ENCODE measurements around the gene MERTK. TPM values are rescaled to one million over a fixed set of nuclear protein-coding genes. Genes with fewer than 3 reads are reported as not detected.

Gene MERTK
- total RNA-seq, 2 experiments from 2014 or later: 0.08 to 0.19 TPM

DNA sequence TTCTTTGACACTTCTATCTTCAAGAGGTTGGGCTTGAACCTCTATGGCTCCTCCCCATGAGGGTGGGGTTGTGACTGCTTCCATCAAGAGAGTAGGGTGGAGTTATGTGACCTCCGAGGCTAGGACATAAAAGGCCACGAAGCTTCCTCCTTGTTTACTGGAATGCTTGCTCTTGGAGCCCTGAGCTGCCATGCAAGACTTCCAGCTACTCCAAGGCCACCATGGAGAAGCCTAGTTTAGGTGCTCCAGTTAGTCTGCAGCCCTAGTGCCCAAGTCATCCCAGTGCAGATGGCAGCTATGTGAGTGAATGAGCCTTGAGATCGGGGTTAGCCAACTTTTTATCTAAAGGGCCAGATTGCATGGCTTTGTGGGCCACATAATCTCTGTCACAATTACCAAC lies 2.4 kb upstream of the MERTK start:
- no peak overlapping the region for H3K27ac ChIP-seq (ENCODE audit: low read depth in 1 of 2, low read length in 2 of 2)
- Mint-ChIP-seq H3K36me3 (ENCODE audit: low read depth) (no peaks in the 10 kb centered on the region), H3K4me3 (peak overlapping the region; percentile 66), H3K27me3 (no peaks in the 10 kb centered on the region), H3K9me3 (no peaks in the 10 kb centered on the region), H3K27ac (no peak overlapping the region), H3K4me1 (ENCODE audit: low read depth) (peaks cover 23% of the 10 kb centered on the region)
- no peak overlapping the region for H3K4me3 ChIP-seq (ENCODE audit: low read length)
- H3K27me3 ChIP-seq (ENCODE audit: control insufficient read depth in 1 of 2, insufficient read depth in 2 of 2, low read length in 2 of 2): peaks cover 7 to 11% of the 10 kb centered on the region in 2 experiments
- peaks cover 0 to 5% of the 10 kb centered on the region in 2 experiments for H3K9me3 ChIP-seq (ENCODE audit: control insufficient read depth in 1 of 2, insufficient read depth in 1 of 2, low read length in 2 of 2)
- DNase-seq (no peak), ATAC-seq (ENCODE audit: poor library complexity) (no peak)
- intact Hi-C loops (cut with DNase I, micrococcal nuclease): no loop called here
- TF ChIP-seq CTCF (IDR thresholded peaks at IDR 0.05): no peak
- ChIA-PET POLR2A (interaction anchor here (0.6 kb wide), 1 partner anchor 8 kb away, joined by 3 read pairs; no protein-coding TSS in a partner anchor), CTCF (interaction anchor here (1.0 kb wide), 1 partner anchor 8 kb away, joined by 3 read pairs; no protein-coding TSS in a partner anchor)
- peaks cover 23% of the 10 kb centered on the region for H3K4me1 ChIP-seq (ENCODE audit: insufficient read depth, low read length)
- H3K36me3 ChIP-seq (ENCODE audit: insufficient read depth, low read length): no peaks in the 10 kb centered on the region

DNA sequence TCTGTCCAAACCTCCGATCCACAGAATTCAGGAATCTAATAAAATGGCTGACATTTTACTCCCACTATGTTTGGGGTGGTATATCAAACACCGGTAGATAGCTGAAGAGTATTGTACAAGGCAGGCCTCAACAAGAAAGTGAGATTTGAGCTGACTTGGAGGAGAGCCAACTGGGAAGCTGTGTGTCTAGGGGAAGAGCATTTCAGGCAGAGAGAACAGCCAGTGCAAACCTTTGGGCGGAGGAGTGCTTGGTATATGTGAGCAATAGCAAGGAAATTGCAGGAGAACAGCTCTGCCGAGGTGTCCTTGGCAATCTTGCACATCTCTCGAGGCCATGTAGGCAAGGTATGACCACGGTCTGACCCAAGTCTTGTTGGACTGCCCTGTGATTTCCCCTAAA lies 1.8 kb upstream of the MERTK start:
- peaks cover 23% of the 10 kb centered on the region for H3K4me1 Mint-ChIP-seq (ENCODE audit: low read depth)
- no peak for DNase-seq

DNA sequence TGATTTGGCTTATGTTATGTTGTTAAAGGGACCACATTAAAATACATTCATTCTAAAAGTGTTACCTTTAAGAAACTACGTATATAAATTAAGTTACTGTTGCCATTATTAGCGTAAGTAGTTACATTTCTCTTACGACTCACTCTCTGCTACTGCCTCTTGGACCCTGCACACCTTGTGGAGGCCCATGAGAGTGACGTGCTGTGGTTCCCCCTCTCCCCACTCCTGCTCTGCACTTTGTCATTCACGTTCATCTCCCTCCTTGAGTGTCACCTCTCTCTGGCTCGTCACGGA lies 830 bp upstream of the MERTK start:
- H3K4me3 Mint-ChIP-seq: peak overlapping the region; percentile 86
- H3K36me3 Mint-ChIP-seq (ENCODE audit: low read depth): no peaks in the 10 kb centered on the region
- ChIA-PET POLR2A (interaction anchor here (1.0 to 1.3 kb wide), 2 partner anchors 10 to 157 kb away, joined by 4 to 6 read pairs; partner anchors contain the start of gene TMEM87B), CTCF (no interaction called here)
- H3K27me3 Mint-ChIP-seq: no peaks in the 10 kb centered on the region
- Histone ChIP-seq H3K27me3 (ENCODE audit: control insufficient read depth in 1 of 2, insufficient read depth in 2 of 2, low read length in 2 of 2) (peaks cover 7 to 11% of the 10 kb centered on the region in 2 experiments), H3K36me3 (ENCODE audit: insufficient read depth, low read length) (no peaks in the 10 kb centered on the region), H3K27ac (ENCODE audit: low read depth in 1 of 2, low read length in 2 of 2) (no peak overlapping the region), H3K9me3 (ENCODE audit: control insufficient read depth in 1 of 2, insufficient read depth in 1 of 2, low read length in 2 of 2) (peaks cover 0 to 5% of the 10 kb centered on the region in 2 experiments), H3K4me3 (ENCODE audit: low read length) (peak overlapping the region; percentile 58), H3K4me1 (ENCODE audit: insufficient read depth, low read length) (peaks cover 23% of the 10 kb centered on the region)
- no peak overlapping the region for H3K27ac Mint-ChIP-seq
- no peak for ATAC-seq (ENCODE audit: poor library complexity)
- no peak for DNase-seq
- peak; percentile 23 for TF ChIP-seq CTCF (IDR thresholded peaks at IDR 0.05)
- intact Hi-C loops (cut with DNase I, micrococcal nuclease): loop anchor here in 1 of 2 experiments (1.0 kb wide), 1 partner anchor 8 kb away; no protein-coding TSS in a partner anchor
- no peaks in the 10 kb centered on the region for H3K9me3 Mint-ChIP-seq
- peaks cover 23% of the 10 kb centered on the region for H3K4me1 Mint-ChIP-seq (ENCODE audit: low read depth)

More for the DNA sequence above, 1.8 kb upstream of the MERTK start:
- H3K4me3 Mint-ChIP-seq: peak overlapping the region; percentile 66
- no peak overlapping the region for H3K27ac Mint-ChIP-seq
- CTCF ChIA-PET: interaction anchor here (1.0 kb wide), 1 partner anchor 9 kb away, joined by 3 read pairs; no protein-coding TSS in a partner anchor
- no peaks in the 10 kb centered on the region for H3K27me3 Mint-ChIP-seq
- ATAC-seq (ENCODE audit: poor library complexity): no peak
- intact Hi-C loops (cut with DNase I, micrococcal nuclease): no loop called here
- H3K36me3 ChIP-seq (ENCODE audit: insufficient read depth, low read length): no peaks in the 10 kb centered on the region
- no peaks in the 10 kb centered on the region for H3K9me3 Mint-ChIP-seq
- H3K4me1 ChIP-seq (ENCODE audit: insufficient read depth, low read length): peaks cover 23% of the 10 kb centered on the region
- POLR2A ChIA-PET: no interaction called here
- H3K4me3 ChIP-seq (ENCODE audit: low read length): no peak overlapping the region
- no peak for TF ChIP-seq CTCF (IDR thresholded peaks at IDR 0.05)
- no peak overlapping the region for H3K27ac ChIP-seq (ENCODE audit: low read depth in 1 of 2, low read length in 2 of 2)
- peaks cover 0 to 5% of the 10 kb centered on the region in 2 experiments for H3K9me3 ChIP-seq (ENCODE audit: control insufficient read depth in 1 of 2, insufficient read depth in 1 of 2, low read length in 2 of 2)
- H3K36me3 Mint-ChIP-seq (ENCODE audit: low read depth): no peaks in the 10 kb centered on the region
- H3K27me3 ChIP-seq (ENCODE audit: control insufficient read depth in 1 of 2, insufficient read depth in 2 of 2, low read length in 2 of 2): peaks cover 7 to 11% of the 10 kb centered on the region in 2 experiments

Data from CD4-positive, alpha-beta T cell (primary cell).